Measurements from ENCODE around the gene STAP2. TPM values are rescaled to one million over a fixed set of nuclear protein-coding genes. Genes with fewer than 3 reads are reported as not detected.
A peak's percentile ranks its signal among the peaks of the same experiment; 100 is the strongest.

The STAP2 gene
- total and polyA plus RNA-seq, 9 of the 15 experiments (the other 6 are each of a cell fraction or from before 2014, with no cell fraction given), result 1.2 to 9.8 (median 4.5) TPM

DNA sequence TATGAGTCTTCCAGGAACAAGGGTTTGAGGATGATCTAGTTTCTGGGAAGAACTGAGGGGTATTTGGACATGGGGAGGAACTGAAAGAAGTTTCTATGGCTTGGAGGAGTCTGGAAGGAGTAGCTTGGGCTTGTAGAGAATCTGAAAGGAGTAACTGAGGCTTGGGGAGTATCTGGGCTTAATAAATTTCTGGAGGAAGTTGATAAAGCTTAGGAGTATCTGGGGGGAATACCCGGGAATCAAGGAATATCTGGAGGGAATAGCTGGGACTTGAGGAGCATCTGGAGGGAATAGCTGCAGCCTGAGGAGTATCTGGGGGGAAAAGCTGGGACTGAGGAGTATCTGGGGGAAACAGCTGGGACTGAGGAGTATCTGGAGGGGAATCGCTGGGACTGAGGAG lies 18.2 kb downstream of the STAP2 start (continued):
- TF ChIP-seq, protein P1, sequence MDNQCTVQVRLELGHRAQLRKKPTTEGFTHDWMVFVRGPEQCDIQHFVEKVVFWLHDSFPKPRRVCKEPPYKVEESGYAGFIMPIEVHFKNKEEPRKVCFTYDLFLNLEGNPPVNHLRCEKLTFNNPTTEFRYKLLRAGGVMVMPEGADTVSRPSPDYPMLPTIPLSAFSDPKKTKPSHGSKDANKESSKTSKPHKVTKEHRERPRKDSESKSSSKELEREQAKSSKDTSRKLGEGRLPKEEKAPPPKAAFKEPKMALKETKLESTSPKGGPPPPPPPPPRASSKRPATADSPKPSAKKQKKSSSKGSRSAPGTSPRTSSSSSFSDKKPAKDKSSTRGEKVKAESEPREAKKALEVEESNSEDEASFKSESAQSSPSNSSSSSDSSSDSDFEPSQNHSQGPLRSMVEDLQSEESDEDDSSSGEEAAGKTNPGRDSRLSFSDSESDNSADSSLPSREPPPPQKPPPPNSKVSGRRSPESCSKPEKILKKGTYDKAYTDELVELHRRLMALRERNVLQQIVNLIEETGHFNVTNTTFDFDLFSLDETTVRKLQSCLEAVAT (IDR thresholded peaks at IDR 0.05), result no peak
- TF ChIP-seq ZNF146 (CRISPR knock-in tag; IDR thresholded peaks at IDR 0.05; ENCODE audit: unreplicated experiment) (no peak), SMARCA4 (IDR thresholded peaks at IDR 0.05) (no peak), KLF1 (tag; IDR thresholded peaks at IDR 0.05) (no peak)
- TF ChIP-seq, protein P2, sequence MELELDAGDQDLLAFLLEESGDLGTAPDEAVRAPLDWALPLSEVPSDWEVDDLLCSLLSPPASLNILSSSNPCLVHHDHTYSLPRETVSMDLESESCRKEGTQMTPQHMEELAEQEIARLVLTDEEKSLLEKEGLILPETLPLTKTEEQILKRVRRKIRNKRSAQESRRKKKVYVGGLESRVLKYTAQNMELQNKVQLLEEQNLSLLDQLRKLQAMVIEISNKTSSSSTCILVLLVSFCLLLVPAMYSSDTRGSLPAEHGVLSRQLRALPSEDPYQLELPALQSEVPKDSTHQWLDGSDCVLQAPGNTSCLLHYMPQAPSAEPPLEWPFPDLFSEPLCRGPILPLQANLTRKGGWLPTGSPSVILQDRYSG (tag; conservative IDR thresholded peaks at IDR 0.05; ENCODE audit: low read depth), result no peak

DNA sequence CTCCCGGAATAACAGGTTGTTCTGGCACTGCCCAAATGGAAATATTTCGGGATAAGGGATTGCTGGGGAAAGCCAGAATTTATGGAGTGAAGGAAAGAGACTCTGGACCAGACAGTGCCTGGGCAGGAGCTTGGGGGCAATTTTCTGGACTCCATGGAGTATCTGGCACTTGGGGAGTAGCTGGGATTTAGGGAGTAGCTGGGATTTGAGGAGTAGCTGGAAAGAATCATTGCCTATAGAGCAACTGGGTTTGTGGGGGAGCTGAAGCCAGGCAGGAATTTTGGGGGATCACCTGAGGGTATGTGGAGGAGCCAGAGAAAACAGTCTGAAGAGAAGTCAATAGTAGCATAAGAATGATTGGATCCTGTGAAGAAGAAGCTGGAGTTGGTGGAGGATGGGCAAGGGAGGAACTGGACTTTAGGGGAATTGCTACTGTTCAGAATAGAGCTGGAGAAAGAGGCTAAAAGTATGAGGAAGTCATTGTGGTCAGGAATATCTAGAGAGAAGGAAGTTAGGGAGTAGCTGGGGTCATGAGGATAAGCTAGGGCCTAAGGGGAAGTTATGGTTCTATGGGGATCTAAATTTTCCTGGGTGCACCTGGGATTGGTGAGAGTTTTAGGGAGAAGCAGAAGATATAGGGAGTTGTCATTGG lies 19.4 kb downstream of the STAP2 start:
- TF ChIP-seq PRMT5 (CRISPR knock-in tag; IDR thresholded peaks at IDR 0.05) (no peak), MTA1 (IDR thresholded peaks at IDR 0.05; ENCODE audit: borderline replicate concordance) (0 out of 2 replicates have a peak, but pooled peaks have one; percentile 63), TRIM24 (IDR thresholded peaks at IDR 0.05) (peak; percentile 18 to 53; a peak in 2 of 4 replicates)
- Histone ChIP-seq H3K4me2 (ENCODE audit: insufficient read depth, low read length) (no peak overlapping the region), H3K9ac (ENCODE audit: insufficient read depth in 1 of 2, low read depth in 2 of 2, low read length in 2 of 2) (no peak overlapping the region), H3K27me3 (ENCODE audit: control insufficient read depth in 2 of 2, insufficient read depth in 2 of 2, low read length in 2 of 2) (no peaks in the 10 kb centered on the region), H3K4me3 (no peak overlapping the region), H3K9me1 (ENCODE audit: control insufficient read depth, insufficient read depth, low read length) (no peaks in the 10 kb centered on the region), H3K9me3 (replicated peaks; ENCODE audit: control insufficient read depth, insufficient read depth, low read depth, low read length) (peaks cover 4% of the 10 kb centered on the region; the same call in 1 of the 2 replicates), H3K36me3 (ENCODE audit: control insufficient read depth, insufficient read depth, low read length) (no peaks in the 10 kb centered on the region), H3K27ac (ENCODE audit: extremely low read depth, low read depth, low read length) (no peak overlapping the region), H3K79me2 (ENCODE audit: control insufficient read depth, insufficient read depth, low read length) (no peaks in the 10 kb centered on the region), H2AFZ (ENCODE audit: low read depth, low read length) (no peak overlapping the region), H3K4me1 (replicated peaks in 1 of 2; ENCODE audit: control insufficient read depth in 2 of 2, insufficient read depth in 2 of 2, low read length in 2 of 2) (peaks cover 0 to 22% of the 10 kb centered on the region in 2 experiments; a peak in 3 of 5 replicates), H4K20me1 (replicated peaks; ENCODE audit: control insufficient read depth, insufficient read depth, low read length) (no peaks in the 10 kb centered on the region)
- intact Hi-C loops (cut with micrococcal nuclease) (no loop called here), in situ Hi-C loops (cut with MboI) (no loop called here)
- 65% methylated on average over 2 of the region's 2 CpGs for WGBS (ENCODE audit: insufficient coverage, low coverage, missing lambda C conversion rate)
- BruUV-seq (replicated peaks), result no TSS peak
- DNase-seq (ENCODE audit: extremely low read depth in 1 of 4, low spot score in 3 of 4) (no peak), ATAC-seq (no peak), FAIRE-seq (no peak)
- CTCF ChIA-PET (ENCODE audit: low intra/inter-chr PET ratio), result no interaction called here
- POLR2A ChIA-PET, result interaction anchor here (0.8 kb wide), 1 partner anchor 31 kb away, joined by 3 read pairs; no protein-coding TSS in a partner anchor
